PC-9 (cell line): ENCODE measurements around the gene ANKRD16. TPM values are rescaled to one million over a fixed set of nuclear protein-coding genes. Genes with fewer than 3 reads are reported as not detected.

Experiments used
- BruUV-seq: library from RNA; stranded (reverse); fragments of 400-500 nt; replicated peaks from 2 replicates; lab custom pipeline; 2021; lab: Mats Ljungman, UMichigan
- CTCF ChIA-PET: fragments of 300-600 bp; sonication (Branson Sonifier 250); formaldehyde crosslinking; loops from one replicate; lab custom pipeline; 2022; ENCODE audit warnings: antibody characterized with exemption; lab: Charles Lee
- POLR2A ChIA-PET: fragments of 300-600 bp; sonication (Branson Sonifier 250); formaldehyde crosslinking; loops from one replicate; lab custom pipeline; 2022; ENCODE audit warnings: antibody characterized with exemption; ENCODE audit not compliant: unreplicated experiment; lab: Charles Lee
- DNase-seq, 2 experiments: peaks; one replicate each; pipeline versions ENCODE4 v3.0.0 to v3.0.0-alpha.2; 2015 to 2022; ENCODE audit warnings: mixed read lengths in 1 of 2
- H2AFZ ChIP-seq: fragments of 200-600 bp; sonication (generic); 2 replicates; pipeline ENCODE4 v1.8.1; 2017; ENCODE audit warnings: antibody characterized with exemption
- H3F3A ChIP-seq: fragments of 200-600 bp; sonication (generic); 2 replicates; pipeline ENCODE4 v1.8.1; 2017; ENCODE audit warnings: antibody characterized with exemption, mild to moderate bottlenecking, low read depth; ENCODE audit not compliant: insufficient read depth
- H3K27ac ChIP-seq: fragments of 200-600 bp; sonication (generic); 2 replicates; pipeline ENCODE4 v1.6.1; 2016; ENCODE audit warnings: mixed run types
- H3K27me3 ChIP-seq: fragments of 200-600 bp; sonication (generic); 2 replicates; pipeline ENCODE4 v1.6.1; 2016; ENCODE audit warnings: low read depth, mixed run types; ENCODE audit not compliant: insufficient read depth
- H3K36me3 ChIP-seq: fragments of 200-600 bp; sonication (generic); 2 replicates; pipeline ENCODE4 v1.6.1; 2016; ENCODE audit warnings: low read depth, mixed run types
- H3K4me1 ChIP-seq: fragments of 200-600 bp; sonication (generic); replicated peaks from 2 replicates; pipeline ENCODE4 v1.6.1; 2016; ENCODE audit warnings: mixed run types; ENCODE audit not compliant: insufficient read depth
- H3K4me2 ChIP-seq: fragments of 200-600 bp; sonication (generic); 2 replicates; pipeline ENCODE4 v1.6.1; 2017; ENCODE audit warnings: mixed run types
- H3K4me3 ChIP-seq: fragments of 200-600 bp; sonication (generic); 2 replicates; pipeline ENCODE4 v1.6.1; 2016; ENCODE audit warnings: mixed run types
- H3K79me2 ChIP-seq: fragments of 200-600 bp; sonication (generic); 2 replicates; pipeline ENCODE4 v1.6.1; 2017; ENCODE audit warnings: low read depth, mixed run types
- H3K9me2 ChIP-seq: fragments of 200-600 bp; sonication (generic); 2 replicates; pipeline ENCODE4 v1.8.1; 2017; ENCODE audit warnings: mild to moderate bottlenecking; ENCODE audit not compliant: insufficient read depth
- H3K9me3 ChIP-seq: fragments of 200-600 bp; sonication (generic); 2 replicates; pipeline ENCODE4 v1.8.1; 2016; ENCODE audit warnings: low read depth; ENCODE audit not compliant: insufficient read depth
- H4K20me1 ChIP-seq: fragments of 200-600 bp; sonication (generic); 2 replicates; pipeline ENCODE4 v1.8.1; 2017; ENCODE audit not compliant: insufficient read depth
- CTCF ChIP-seq: fragments of 200-600 bp; sonication (generic); conservative IDR thresholded peaks from 2 replicates; pipeline ENCODE4 v1.6.1; 2017; ENCODE audit warnings: mixed run types, antibody characterized with exemption, mild to moderate bottlenecking, moderate library complexity
- EZH2 ChIP-seq: fragments of 200-600 bp; sonication (generic); IDR thresholded peaks from 2 replicates; pipeline ENCODE4 v1.8.0; 2017; ENCODE audit warnings: antibody characterized with exemption, low read depth
- intact Hi-C: fragments of 100-400 bp; cut with micrococcal nuclease; formaldehyde crosslinking; loops from one replicate; pipeline ENCODE4 v1.10.0; 2022; ENCODE audit not compliant: unreplicated experiment
- total RNA-seq: library from RNA; stranded (reverse); gene quantifications from 2 replicates; pipeline ENCODE4 v1.2.3, GENCODE V29; 2021

The ANKRD16 gene
- total RNA-seq, 1 experiment from 2014 or later, result 9.8 TPM

- ChIA-PET CTCF (no interaction called here), POLR2A (no interaction called here)
- Histone ChIP-seq H3K9me3 (no peaks in the 10 kb centered on the region), H3K79me2 (no peaks in the 10 kb centered on the region), H3K4me2 (no peak overlapping the region), H3K4me3 (no peak overlapping the region), H2AFZ (no peak overlapping the region), H3K27me3 (no peaks in the 10 kb centered on the region), H3K36me3 (no peaks in the 10 kb centered on the region), H3K9me2 (no peaks in the 10 kb centered on the region), H3K4me1 (peaks cover 21% of the 10 kb centered on the region), H4K20me1 (no peaks in the 10 kb centered on the region), H3F3A (peaks cover 20% of the 10 kb centered on the region), H3K27ac (peak overlapping the region; percentile 39; the same call in 1 of the 2 replicates)
- no peak for TF ChIP-seq CTCF
- intact Hi-C loops, result no loop called here
- DNase-seq, result no peak
- BruUV-seq, result no TSS peak
Measured at GRCh38 chr10:5862360-5862961, 27.2 kb downstream of the ANKRD16 start.

- intact Hi-C loops, result no loop called here
- ChIA-PET CTCF (no interaction called here), POLR2A (interaction anchor here (0.6 kb wide), 1 partner anchor 12 kb away, joined by 5 read pairs; no protein-coding TSS in a partner anchor)
Measured at GRCh38 chr10:5860066-5860465, 29.6 kb downstream of the ANKRD16 start.

GRCh38 chr10:5858811-5859210 is 30.9 kb downstream of the ANKRD16 start:
- no peaks in the 10 kb centered on the region for H3K36me3 ChIP-seq
- peaks cover 15% of the 10 kb centered on the region for H3K4me1 ChIP-seq
- H3K4me2 ChIP-seq, result no peak overlapping the region
- no peaks in the 10 kb centered on the region for H3K79me2 ChIP-seq
- no TSS peak for BruUV-seq
- no peak for DNase-seq
- H3K27ac ChIP-seq, result no peak overlapping the region
- no peaks in the 10 kb centered on the region for H3K27me3 ChIP-seq
- no peak overlapping the region for H2AFZ ChIP-seq
- no peak for TF ChIP-seq EZH2
- TF ChIP-seq CTCF, result no peak
- CTCF ChIA-PET, result no interaction called here
- no peaks in the 10 kb centered on the region for H3K9me2 ChIP-seq
- intact Hi-C loops, result no loop called here
- no peaks in the 10 kb centered on the region for H3K9me3 ChIP-seq
- H3F3A ChIP-seq, result peaks cover 20% of the 10 kb centered on the region
- no peaks in the 10 kb centered on the region for H4K20me1 ChIP-seq
- no peak overlapping the region for H3K4me3 ChIP-seq
- POLR2A ChIA-PET, result interaction anchor here (0.6 kb wide), 2 partner anchors 189 to 612 kb away, joined by 4 to 13 read pairs; no protein-coding TSS in a partner anchor

More at GRCh38 chr10:5860066-5860465, 29.6 kb downstream of the ANKRD16 start:
- Histone ChIP-seq H2AFZ (no peak overlapping the region), H4K20me1 (no peaks in the 10 kb centered on the region), H3K27me3 (no peaks in the 10 kb centered on the region), H3K36me3 (no peaks in the 10 kb centered on the region), H3K4me1 (peaks cover 15% of the 10 kb centered on the region), H3K9me3 (no peaks in the 10 kb centered on the region), H3K4me2 (no peak overlapping the region), H3K27ac (no peak overlapping the region), H3K9me2 (no peaks in the 10 kb centered on the region), H3K79me2 (no peaks in the 10 kb centered on the region), H3K4me3 (no peak overlapping the region), H3F3A (peaks cover 20% of the 10 kb centered on the region)
- TF ChIP-seq CTCF (no peak), EZH2 (no peak)
- no peak for DNase-seq
- no TSS peak for BruUV-seq
